COLO668 (cell line): Measurements from ENCODE around the gene AGBL1.

Experiments
- DNase-seq: peaks from one replicate; lab custom pipeline; 2025; ENCODE audit not compliant: unreplicated experiment; lab: John Stamatoyannopoulos, UW

The AGBL1 gene

GRCh38 chr15:86235667-86236066 lies 156.0 kb downstream of the AGBL1 start:
- no peak for DNase-seq

GRCh38 chr15:86236356-86237110 lies 156.9 kb downstream of the AGBL1 start:
- no peak for DNase-seq

- DNase-seq = no peak
Measured at GRCh38 chr15:86237111-86237500, 157.4 kb downstream of the AGBL1 start.

DNA sequence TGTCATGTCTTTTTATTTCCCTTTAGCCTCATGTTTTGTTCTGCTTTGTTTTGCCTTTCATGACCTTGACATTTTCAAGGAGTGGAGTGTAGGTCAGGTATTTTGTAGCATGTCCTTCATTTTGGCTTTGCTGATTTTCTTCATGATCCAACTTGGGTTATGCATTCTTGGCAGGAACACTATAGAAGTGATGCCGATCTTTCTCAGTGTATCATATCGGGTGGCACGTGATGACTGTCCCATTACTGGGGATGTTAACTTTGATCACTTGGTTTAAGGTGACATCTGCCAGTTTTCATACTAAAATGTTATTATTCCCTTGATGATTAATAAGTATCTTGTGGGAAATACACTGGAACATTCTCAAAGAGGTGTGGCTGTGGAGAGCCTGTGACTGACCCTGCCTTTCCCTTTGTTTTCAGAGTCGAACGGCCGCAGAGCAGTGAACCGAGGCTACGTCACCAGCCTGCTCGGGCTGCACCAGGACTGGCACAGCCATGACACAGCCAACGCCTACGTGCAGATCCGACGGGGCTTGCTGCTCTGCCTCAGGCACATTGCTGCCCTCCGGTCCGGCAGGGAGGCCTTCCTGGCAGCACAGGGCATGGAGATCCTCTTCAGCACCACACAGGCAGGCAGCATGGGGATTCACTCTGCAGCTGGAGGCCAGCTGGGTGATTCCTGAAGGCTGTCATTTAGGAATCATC lies 167.7 kb downstream of the AGBL1 start:
- no peak for DNase-seq

GRCh38 chr15:86255247-86255646 lies 175.6 kb downstream of the AGBL1 start:
- DNase-seq = no peak

GRCh38 chr15:86256628-86257027 lies 177.0 kb downstream of the AGBL1 start:
- no peak for DNase-seq

DNA sequence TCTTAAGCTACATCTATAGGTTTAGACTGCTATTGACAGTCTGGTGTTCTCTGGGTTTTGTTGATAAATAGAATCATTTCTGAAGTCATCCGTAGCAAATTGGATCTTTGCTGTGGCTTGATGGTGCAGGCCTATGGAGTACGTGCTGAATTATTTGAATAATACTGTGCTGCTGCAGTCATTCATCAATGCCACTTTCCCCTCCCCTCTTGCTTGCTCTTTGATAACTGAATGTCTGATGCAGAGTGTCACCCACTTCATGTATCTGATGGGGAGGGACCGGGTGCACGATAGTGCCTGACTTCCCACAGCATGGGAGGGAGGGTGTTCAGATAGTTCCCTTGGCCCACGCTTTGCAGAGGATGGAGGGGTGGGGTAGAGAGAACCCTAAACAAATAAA lies 179.9 kb downstream of the AGBL1 start:
- DNase-seq = no peak

- no peak for DNase-seq
Measured at GRCh38 chr15:86263230-86263629, 183.6 kb downstream of the AGBL1 start.

DNA sequence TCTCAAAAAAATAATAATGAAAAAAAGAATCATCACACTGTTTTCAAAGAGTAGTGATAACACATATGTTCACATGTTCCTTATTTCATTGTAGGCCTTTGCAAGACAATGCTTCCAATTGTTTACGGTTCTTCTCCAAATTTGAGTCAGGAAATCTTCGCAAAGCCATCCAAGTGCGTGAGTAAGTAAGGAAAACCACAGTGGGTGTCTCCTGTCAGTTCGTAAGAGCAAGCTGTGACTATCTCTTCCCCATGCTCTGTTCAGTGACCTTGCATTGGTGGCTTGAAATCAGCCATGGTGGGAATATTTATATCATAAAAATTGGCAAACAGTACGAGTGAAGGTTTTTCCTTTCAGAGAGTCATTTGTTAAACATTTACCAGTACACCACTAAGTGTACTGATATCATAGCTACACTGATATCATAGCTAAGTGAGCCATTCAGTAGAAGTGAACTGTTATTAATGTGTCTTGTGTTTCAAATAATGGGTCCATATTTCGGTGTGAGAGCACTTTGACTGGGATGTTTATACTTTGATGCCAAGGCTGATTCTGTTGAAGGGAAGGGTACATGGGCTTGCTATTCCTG lies 187.3 kb downstream of the AGBL1 start:
- no peak for DNase-seq

DNA sequence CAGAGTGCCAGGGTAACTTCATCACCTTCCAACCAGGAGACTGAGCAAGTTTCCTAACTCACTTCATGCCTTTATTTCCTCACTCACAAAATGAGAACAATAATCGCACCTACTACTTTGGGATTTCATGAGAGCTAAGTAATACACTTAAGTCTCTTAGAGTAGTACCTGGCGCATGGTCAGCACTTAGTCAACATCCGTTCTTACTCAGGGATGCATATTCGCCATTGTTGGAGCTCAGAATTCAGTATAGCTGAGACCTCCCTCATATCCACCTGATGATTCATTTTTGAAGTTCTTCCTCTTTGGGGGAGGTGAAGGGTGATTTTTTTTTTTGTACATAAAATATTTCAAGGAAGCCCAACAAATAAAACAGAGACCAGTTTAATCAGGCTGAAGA lies 188.2 kb downstream of the AGBL1 start:
- DNase-seq = no peak

- no peak for DNase-seq
Measured at GRCh38 chr15:86268558-86268957, 188.9 kb downstream of the AGBL1 start.

- no peak for DNase-seq
Measured at GRCh38 chr15:86273309-86273708, 193.6 kb downstream of the AGBL1 start.

DNA sequence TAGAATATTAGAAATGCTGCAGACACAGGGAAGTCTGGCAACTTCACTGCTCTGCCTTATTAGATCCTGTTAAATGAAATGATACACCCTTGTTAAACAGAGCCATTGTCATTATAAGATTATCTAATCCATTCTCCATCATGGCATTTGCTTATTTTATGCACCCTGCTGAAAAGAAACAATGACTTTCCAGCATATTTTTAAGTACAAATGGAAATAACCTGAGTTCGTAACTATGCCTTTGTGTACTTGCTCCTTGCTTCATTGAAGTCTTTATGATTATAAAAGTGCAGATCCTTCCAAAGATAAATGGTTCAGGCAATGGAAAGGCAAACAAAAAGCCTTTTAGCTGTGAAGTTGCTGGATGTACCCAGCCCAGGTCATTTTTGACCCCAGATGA lies 195.7 kb downstream of the AGBL1 start:
- DNase-seq = no peak

- DNase-seq = no peak
Measured at GRCh38 chr15:86278586-86278985, 198.9 kb downstream of the AGBL1 start.

DNA sequence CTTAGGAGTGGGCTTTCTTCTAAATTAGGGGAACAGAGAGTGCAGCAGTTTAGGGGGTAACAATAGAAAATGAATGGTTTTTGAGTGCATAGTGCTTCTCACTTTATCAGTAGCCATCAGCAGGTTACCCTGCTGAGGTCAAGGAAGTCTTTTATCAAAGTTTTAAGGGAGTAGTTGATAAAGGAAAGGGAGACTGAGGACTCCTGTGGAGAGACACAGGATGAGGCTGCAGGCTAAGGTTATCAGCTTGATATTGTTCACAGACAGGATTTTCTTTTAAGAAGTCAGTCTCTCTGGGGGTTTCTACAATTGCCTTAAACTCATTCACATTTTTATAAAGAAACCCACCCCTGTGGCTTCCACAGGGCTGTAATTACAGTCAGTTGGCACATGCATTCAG lies 205.0 kb downstream of the AGBL1 start:
- no peak for DNase-seq

DNA sequence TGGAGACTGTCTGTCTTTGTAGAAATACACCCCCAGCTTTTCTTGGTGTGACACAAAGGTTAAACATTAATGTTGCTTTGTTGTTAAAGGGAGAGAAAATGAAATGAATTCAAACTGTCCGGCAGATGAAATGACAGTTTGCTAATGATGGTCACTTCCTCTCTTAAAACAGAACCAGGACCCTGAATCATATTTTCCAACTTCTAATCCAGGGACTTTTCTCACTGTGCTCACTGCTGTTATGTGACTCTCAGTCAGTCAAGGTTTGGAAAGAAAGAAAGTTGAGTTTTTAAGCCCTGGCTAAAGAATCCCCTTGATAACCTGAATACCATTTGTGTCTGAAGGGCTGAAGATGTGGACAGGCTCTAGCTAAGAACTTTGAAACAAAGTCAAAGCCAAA lies 215.8 kb downstream of the AGBL1 start:
- DNase-seq = no peak

DNA sequence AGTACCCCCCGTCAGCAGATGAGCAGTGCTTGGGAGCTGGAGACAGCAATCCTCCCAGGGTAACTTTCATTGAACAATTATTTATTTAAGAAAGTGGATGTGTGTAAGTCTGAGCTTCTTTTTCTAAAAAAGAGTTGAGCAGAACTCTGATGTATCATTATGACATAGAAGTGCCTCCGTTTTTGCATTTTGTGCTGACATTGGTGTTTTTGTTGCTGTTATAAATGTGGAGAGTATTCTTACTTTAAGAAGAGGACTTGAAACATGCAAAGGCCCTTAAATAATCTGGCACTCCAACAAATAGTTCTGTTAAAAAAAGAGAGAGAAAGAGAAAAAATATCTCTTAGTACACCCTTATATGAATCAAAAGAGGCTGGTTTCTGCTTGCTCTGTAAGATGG lies 217.1 kb downstream of the AGBL1 start:
- no peak for DNase-seq

DNA sequence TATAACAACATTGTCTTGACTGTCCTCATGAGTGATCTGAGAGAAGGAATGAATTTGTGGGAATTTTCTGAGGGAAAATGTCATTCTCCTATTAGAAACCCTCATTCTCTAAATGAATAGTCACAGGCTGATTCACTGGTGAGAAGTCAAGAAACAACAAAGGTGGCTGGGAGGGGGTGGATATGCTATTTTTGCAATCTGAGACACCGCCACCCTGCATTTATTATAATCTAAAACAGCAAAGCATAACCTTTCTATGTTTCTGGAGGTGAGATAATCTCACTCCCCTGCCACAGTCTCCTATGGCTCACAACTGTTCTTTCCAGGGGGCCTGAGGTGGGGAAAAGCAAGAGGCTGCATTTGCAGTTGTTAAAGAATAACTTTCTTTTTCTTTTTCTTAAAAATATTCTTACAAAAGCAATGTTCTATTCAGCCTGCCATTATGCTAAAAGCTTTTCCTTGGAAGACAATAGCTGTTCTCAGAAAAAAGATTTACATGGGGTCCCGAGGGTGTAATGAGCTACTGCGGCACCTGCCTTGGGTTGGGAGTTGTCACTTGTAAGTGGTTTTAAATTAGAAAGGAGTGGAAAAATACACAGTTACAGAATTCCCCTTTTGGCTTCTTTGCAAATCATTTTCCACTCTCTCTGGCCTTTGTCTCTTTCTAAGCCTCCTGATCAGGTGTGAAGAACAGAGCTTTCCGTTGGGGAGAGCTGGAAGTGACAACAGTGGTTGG lies 220.9 kb downstream of the AGBL1 start:
- no peak for DNase-seq

- DNase-seq = no peak
Measured at GRCh38 chr15:86311568-86312280, 232.1 kb downstream of the AGBL1 start.

GRCh38 chr15:86312486-86312885 lies 232.8 kb downstream of the AGBL1 start:
- no peak for DNase-seq

- no peak for DNase-seq
Measured at GRCh38 chr15:86316216-86316615, 236.5 kb downstream of the AGBL1 start.
